Choroid plexus epithelial cell (primary cell): ENCODE data around the gene ACMSD.

Experiments used
- DNase-seq: peaks from one replicate; pipeline ENCODE4 v3.0.0-alpha.2; 2010; ENCODE audit warnings: low read depth
- H3K4me3 ChIP-seq: 2 replicates; pipeline ENCODE4 v1.5.1; 2011; ENCODE audit warnings: low read depth, mild to moderate bottlenecking, control low read depth, low read length, moderate library complexity
- TF ChIP-seq, protein P1 (sequence below): conservative IDR thresholded peaks from 2 replicates; pipeline ENCODE4 v1.5.1; 2011; ENCODE audit warnings: low read depth, mild to moderate bottlenecking, control low read depth, inconsistent platforms, low read length, moderate library complexity

Gene ACMSD

DNA sequence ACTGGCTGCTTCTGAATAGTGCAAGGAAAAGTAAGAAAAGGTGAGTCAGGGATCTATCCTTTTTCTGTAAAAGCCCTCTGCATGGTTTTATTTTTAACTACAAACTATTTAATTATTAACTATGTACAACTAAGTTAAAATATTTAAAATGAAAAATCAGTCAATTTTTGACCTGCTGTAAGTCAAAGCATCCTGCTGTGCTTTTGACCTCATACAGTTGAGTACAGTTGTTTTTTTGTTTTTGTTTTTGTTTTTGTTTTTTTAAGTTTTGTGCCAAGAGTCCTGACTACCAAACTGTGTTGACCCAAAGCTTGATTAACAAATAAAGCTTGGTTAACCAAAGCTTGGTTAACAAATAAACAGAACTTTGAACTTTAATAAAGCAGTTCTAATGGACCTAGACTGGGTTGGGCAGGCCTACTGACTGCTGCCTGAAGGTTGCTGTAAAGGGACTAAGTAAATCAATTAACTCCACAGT, at the start of gene ACMSD:
TSS of gene ACMSD (plus strand) at position 474 of the 478 bp plus-strand sequence. CDS start 67 bp downstream, outside the sequence.
- TF ChIP-seq, protein P1, sequence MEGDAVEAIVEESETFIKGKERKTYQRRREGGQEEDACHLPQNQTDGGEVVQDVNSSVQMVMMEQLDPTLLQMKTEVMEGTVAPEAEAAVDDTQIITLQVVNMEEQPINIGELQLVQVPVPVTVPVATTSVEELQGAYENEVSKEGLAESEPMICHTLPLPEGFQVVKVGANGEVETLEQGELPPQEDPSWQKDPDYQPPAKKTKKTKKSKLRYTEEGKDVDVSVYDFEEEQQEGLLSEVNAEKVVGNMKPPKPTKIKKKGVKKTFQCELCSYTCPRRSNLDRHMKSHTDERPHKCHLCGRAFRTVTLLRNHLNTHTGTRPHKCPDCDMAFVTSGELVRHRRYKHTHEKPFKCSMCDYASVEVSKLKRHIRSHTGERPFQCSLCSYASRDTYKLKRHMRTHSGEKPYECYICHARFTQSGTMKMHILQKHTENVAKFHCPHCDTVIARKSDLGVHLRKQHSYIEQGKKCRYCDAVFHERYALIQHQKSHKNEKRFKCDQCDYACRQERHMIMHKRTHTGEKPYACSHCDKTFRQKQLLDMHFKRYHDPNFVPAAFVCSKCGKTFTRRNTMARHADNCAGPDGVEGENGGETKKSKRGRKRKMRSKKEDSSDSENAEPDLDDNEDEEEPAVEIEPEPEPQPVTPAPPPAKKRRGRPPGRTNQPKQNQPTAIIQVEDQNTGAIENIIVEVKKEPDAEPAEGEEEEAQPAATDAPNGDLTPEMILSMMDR: no peak
- no peak within 1 kb of the TSS for H3K4me3 ChIP-seq
- no peak for DNase-seq

DNA sequence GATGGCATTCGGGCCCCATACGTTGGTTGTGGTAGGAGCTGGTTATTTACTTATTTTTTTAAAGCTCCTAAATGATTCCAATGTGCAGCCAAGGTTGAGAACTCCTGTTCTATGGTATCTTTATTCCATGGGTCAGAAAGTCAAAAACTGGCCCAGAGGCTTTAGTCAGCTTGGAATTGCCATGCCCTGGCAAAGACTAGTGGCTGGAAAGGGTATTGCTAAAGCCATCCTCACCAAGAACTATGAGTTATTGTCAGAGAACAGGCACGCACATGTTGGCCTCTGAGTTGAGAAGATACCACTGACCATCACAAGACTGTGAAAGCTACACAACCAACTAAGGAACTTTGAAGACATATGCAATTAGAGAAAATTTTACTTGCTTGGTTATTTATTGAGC, 47.9 kb upstream of the ACMSD start:
- no peak for DNase-seq
- H3K4me3 ChIP-seq: no peak overlapping the region
- TF ChIP-seq, protein P1: no peak

DNA sequence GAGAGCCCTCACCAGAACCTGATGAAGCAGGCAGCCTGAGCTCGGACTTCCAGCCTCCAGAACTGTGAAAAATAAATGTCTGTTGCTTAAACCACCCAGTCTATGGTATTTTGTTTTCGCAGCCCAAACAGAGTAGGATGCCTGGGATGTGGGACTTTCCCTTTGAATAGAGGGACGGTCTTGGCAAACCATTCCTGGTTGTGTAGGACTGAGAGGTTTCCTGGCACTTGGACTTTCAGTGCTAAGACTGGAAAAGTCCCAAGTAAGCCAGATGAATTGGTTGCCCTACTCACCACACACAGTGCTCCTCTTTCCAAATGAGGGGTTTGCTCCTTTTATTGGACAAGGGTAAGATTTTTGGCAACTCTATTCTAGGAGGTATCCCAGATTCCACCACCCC, 46.8 kb upstream of the ACMSD start:
- no peak for DNase-seq
- TF ChIP-seq, protein P1: no peak
- H3K4me3 ChIP-seq: no peak overlapping the region

DNA sequence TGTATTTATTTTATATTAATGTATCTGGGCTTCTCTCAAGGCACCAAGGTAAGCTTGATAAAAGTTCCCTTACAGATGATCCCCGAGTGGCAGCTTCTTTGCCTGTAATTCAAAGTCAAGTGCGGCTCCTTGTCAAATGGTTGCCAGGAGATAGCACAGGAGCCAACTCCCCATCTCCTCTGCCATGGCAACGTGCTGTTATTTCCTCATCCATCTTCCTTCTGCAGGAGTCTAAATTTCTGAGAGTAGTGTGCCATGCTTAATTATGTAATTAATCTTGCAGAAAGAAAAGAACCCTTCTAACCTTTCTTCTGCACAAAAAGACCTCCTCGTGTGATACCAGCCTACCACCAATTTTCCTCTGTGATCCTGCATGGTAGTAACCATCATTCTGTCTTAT, 46.2 kb upstream of the ACMSD start:
- TF ChIP-seq, protein P1: no peak
- no peak overlapping the region for H3K4me3 ChIP-seq
- DNase-seq: no peak

DNA sequence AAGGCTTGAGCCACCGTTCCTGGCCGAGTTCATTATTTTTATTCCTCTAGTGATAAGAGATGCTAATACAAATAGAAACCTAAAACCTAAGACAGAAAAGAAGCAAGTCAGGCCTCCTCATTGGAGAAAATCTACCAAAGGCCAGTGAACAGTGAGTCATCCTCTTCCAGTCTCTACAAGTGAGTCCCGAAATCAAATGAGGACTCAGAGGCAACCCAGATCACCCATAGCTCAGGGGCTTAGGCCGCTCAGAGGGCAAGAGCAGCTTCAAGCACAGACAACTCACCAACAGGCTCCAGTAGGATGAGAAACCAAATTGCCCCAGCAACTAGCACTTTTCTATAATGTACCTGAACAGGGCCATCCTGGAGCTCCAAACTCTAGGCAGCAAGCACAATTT, 42.7 kb upstream of the ACMSD start:
- no peak for DNase-seq
- TF ChIP-seq, protein P1: no peak
- H3K4me3 ChIP-seq: no peak overlapping the region

DNA sequence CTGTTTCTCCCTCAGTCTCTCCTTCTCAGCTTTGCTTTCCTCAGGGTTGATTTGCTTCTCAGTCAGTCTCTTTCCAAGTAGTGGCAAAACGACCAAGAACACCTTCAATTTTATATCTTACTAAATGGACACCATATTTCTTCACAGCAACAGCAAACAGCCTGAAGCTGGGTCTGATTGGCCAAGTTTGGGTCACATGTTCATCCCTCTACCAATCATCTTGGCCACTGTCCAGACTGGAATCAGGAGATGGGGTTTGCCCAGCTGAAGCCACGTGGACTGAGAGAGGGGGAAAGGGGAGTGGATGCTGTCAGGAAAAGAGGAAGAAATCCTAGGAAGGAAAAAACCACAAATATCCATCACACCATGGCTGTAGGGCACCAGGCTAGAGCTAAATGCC, 42.0 kb upstream of the ACMSD start:
- no peak for DNase-seq
- TF ChIP-seq, protein P1: no peak
- no peak overlapping the region for H3K4me3 ChIP-seq

DNA sequence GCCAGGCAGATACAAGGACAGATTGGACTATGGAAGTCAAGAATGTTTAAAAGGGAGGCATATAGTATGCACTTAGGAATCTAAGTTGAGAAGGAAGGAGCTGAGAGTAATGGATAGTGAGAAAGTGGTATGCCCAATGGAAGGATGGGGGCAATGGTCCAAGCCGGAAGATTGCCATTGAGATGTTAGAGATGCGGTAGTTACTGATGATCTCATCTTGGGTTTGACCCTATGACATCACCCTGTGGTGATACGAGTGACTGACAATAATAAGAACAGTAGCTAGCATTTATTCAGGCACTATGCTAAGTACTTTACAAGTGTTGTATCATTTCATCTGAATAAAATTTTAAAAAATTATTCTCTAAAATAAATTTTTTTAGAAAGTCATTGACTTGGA, 38.5 kb upstream of the ACMSD start:
- no peak overlapping the region for H3K4me3 ChIP-seq

More for the DNA sequence above, 38.5 kb upstream of the ACMSD start:
- no peak for DNase-seq
- TF ChIP-seq, protein P1: no peak
